Gastrocnemius medialis (tissue), 4 donors: ENCODE measurements around the gene LAMB3. TPM values are rescaled to one million over a fixed set of nuclear protein-coding genes. Genes with fewer than 3 reads are reported as not detected.

Experiments used
- ATAC-seq, 2 donors: fragments of 150-250 bp; one replicate each; pipeline ENCODE4 v1.9.1; 2016
- DNase-seq, 2 donors: peaks; one replicate each; pipeline ENCODE4 v3.0.0-alpha.2; 2019
- H3K27ac ChIP-seq, 4 donors: fragments of 200-600 bp; sonication (generic); 1 replicate in 1 of 4; 2 replicates in 3 of 4; pipeline ENCODE4 v1.5.1; 2016 to 2018; ENCODE audit warnings: mild to moderate bottlenecking in 2 of 4, moderate library complexity in 1 of 4
- H3K27me3 ChIP-seq, 3 donors: fragments of 200-600 bp; sonication (generic) in 2 of 3; 1 replicate in 1 of 3; 2 replicates in 2 of 3; pipeline versions ENCODE4 v1.5.1 to v1.6.0; 2016 to 2019; ENCODE audit warnings: mild to moderate bottlenecking in 1 of 3, moderate library complexity in 1 of 3
- H3K36me3 ChIP-seq, 2 donors: fragments of 200-600 bp; sonication (generic) in 1 of 2; one replicate each; pipeline ENCODE4 v1.5.1; 2017 to 2018
- H3K4me1 ChIP-seq, 2 donors: fragments of 200-600 bp; sonication (generic) in 1 of 2; one replicate each; pipeline ENCODE4 v1.5.1; 2016 to 2017; ENCODE audit warnings: mild to moderate bottlenecking in 2 of 2
- H3K4me3 ChIP-seq, 4 donors: fragments of 200-600 bp; sonication (generic) in 3 of 4; 1 replicate in 1 of 4; 2 replicates in 3 of 4; pipeline ENCODE4 v1.5.1; 2016 to 2019; ENCODE audit warnings: mild to moderate bottlenecking in 2 of 4
- H3K9me3 ChIP-seq, 3 donors: fragments of 200-600 bp; sonication (generic) in 2 of 3; 1 replicate in 1 of 3; 2 replicates in 2 of 3; pipeline ENCODE4 v1.5.1; 2016 to 2019
- CTCF ChIP-seq, 5 experiments: fragments of 450-650 bp in 3 of 5; fragments of 200-600 bp in 2 of 5; sonication (generic) in 2 of 5; IDR thresholded peaks in 4 of 5; conservative IDR thresholded peaks in 1 of 5; 1 replicate in 4 of 5; 2 replicates in 1 of 5; pipeline ENCODE4 v1.5.1; 2016 to 2019; ENCODE audit warnings: antibody characterized with exemption in 5 of 5, mild to moderate bottlenecking in 3 of 5, moderate library complexity in 3 of 5
- POLR2A ChIP-seq, 2 donors: fragments of 450-650 bp; IDR thresholded peaks; one replicate each; pipeline ENCODE4 v1.6.1; 2017; ENCODE audit warnings: antibody characterized with exemption in 2 of 2, mild to moderate bottlenecking in 2 of 2, moderate library complexity in 2 of 2
- in situ Hi-C, 4 donors: fragments of 200-750 bp; cut with MboI; loops; one replicate each; pipeline versions ENCODE4 v1.15.0 to v1.8.0; 2017; ENCODE audit warnings: low sequenced_read_pairs in 4 of 4
- intact Hi-C: fragments of 100-400 bp; cut with DNase I; formaldehyde crosslinking; loops from one replicate; pipeline ENCODE4 v1.15.1; 2023; ENCODE audit warnings: low total_unique reads
- total RNA-seq, 4 donors: library from RNA; depleted of rRNA; stranded (reverse); fragments of >200 nt; gene quantifications; one replicate each; pipeline versions ENCODE4 v1.1.0 to v1.2.3, GENCODE V29; 2016

The LAMB3 gene
- total RNA-seq, 4 donors from 2014 or later = 0.61 to 1.9 (median 0.72) TPM

- no peak for ATAC-seq
- Histone ChIP-seq H3K36me3 (no peaks in the 10 kb centered on the region), H3K27ac (peak overlapping the region; percentile 61 to 79 (median 76)), H3K4me3 (no peak overlapping the region), H3K27me3 (no peaks in the 10 kb centered on the region), H3K9me3 (no peaks in the 10 kb centered on the region), H3K4me1 (peaks cover 8 to 27% of the 10 kb centered on the region in 2 donors)
- TF ChIP-seq CTCF (IDR thresholded peaks at IDR 0.05 in 4 of 5, conservative IDR thresholded peaks at IDR 0.05 in 1 of 5) (no peak), POLR2A (IDR thresholded peaks at IDR 0.05) (no peak)
- no peak for DNase-seq
- intact Hi-C loops = no loop called here
- in situ Hi-C loops = no loop called here
Observed at GRCh38 chr1:209610631-209610905, 41.7 kb downstream of the LAMB3 start.

GRCh38 chr1:209609791-209610630 is 42.2 kb downstream of the LAMB3 start:
- H3K27ac ChIP-seq = peak overlapping the region in 2 of 4 donors; percentile 75 to 77
- intact Hi-C loops = no loop called here
- no peaks in the 10 kb centered on the region for H3K36me3 ChIP-seq
- H3K27me3 ChIP-seq = no peaks in the 10 kb centered on the region
- ATAC-seq (no peak), DNase-seq (no peak)
- H3K4me3 ChIP-seq = no peak overlapping the region
- H3K9me3 ChIP-seq = no peaks in the 10 kb centered on the region
- peaks cover 8 to 24% of the 10 kb centered on the region in 2 donors for H3K4me1 ChIP-seq
- in situ Hi-C loops = no loop called here
- TF ChIP-seq POLR2A (IDR thresholded peaks at IDR 0.05) (no peak), CTCF (IDR thresholded peaks at IDR 0.05 in 4 of 5, conservative IDR thresholded peaks at IDR 0.05 in 1 of 5) (no peak)

GRCh38 chr1:209609041-209609790 is 43.0 kb downstream of the LAMB3 start:
- TF ChIP-seq POLR2A (IDR thresholded peaks at IDR 0.05) = no peak
- no peak for TF ChIP-seq CTCF (IDR thresholded peaks at IDR 0.05 in 4 of 5, conservative IDR thresholded peaks at IDR 0.05 in 1 of 5)
- H3K4me1 ChIP-seq = peaks cover 8 to 24% of the 10 kb centered on the region in 2 donors
- H3K9me3 ChIP-seq = no peaks in the 10 kb centered on the region
- in situ Hi-C loops (no loop called here), intact Hi-C loops (no loop called here)
- ATAC-seq (no peak), DNase-seq (no peak)
- peak overlapping the region in 1 of 4 donors; percentile 17 for H3K27ac ChIP-seq
- no peak overlapping the region for H3K4me3 ChIP-seq
- no peaks in the 10 kb centered on the region for H3K27me3 ChIP-seq
- H3K36me3 ChIP-seq = no peaks in the 10 kb centered on the region

GRCh38 chr1:209607795-209608178 is 44.4 kb downstream of the LAMB3 start:
- no peaks in the 10 kb centered on the region for H3K9me3 ChIP-seq
- H3K4me3 ChIP-seq = no peak overlapping the region
- peaks cover 8 to 24% of the 10 kb centered on the region in 2 donors for H3K4me1 ChIP-seq
- TF ChIP-seq POLR2A (IDR thresholded peaks at IDR 0.05) (no peak), CTCF (IDR thresholded peaks at IDR 0.05 in 4 of 5, conservative IDR thresholded peaks at IDR 0.05 in 1 of 5) (no peak)
- no peak for DNase-seq
- no peak overlapping the region for H3K27ac ChIP-seq
- no peaks in the 10 kb centered on the region for H3K36me3 ChIP-seq
- in situ Hi-C loops = no loop called here
- intact Hi-C loops = no loop called here
- no peak for ATAC-seq
- H3K27me3 ChIP-seq = no peaks in the 10 kb centered on the region
